ENCODE data around the gene OR2V1. TPM values are rescaled to one million over a fixed set of nuclear protein-coding genes. Genes with fewer than 3 reads are reported as not detected.
"Not testable (repeated sequence)": the region's sequence is repeated elsewhere in the genome, so short reads cannot be mapped to it uniquely, and the experiment has no call there.

Gene OR2V1
- total and polyA plus RNA-seq, 2 donors (not counting 1 experiment from before 2014, with no cell fraction given), result not detected

GRCh38 chr5:181101930-181102674 lies 28.9 kb downstream of the OR2V1 start:
- H3K27ac Mint-ChIP-seq; H4K20me1 ChIP-seq (ENCODE audit: control insufficient read depth, insufficient read depth, low read length, poor library complexity, severe bottlenecking); H3K4me1 ChIP-seq (ENCODE audit: control insufficient read depth in 2 of 2, insufficient read depth in 2 of 2, low read length in 2 of 2); H3K36me3 ChIP-seq (replicated peaks in 1 of 2; ENCODE audit: control extremely low read depth in 1 of 2, control insufficient read depth in 1 of 2, extremely low read depth in 1 of 2, insufficient read depth in 2 of 2, low read length in 1 of 2); H3K27ac ChIP-seq (ENCODE audit: low read length in 2 of 2); H3K9me3 Mint-ChIP-seq (ENCODE audit: insufficient read depth); H3K9ac ChIP-seq (ENCODE audit: low read length); H3K79me2 ChIP-seq (ENCODE audit: control insufficient read depth, insufficient read depth, low read length); CTCF ChIA-PET; H3K4me3 ChIP-seq (ENCODE audit: control extremely low read depth in 1 of 5, extremely low read depth in 1 of 5, insufficient read depth in 1 of 5, low read depth in 2 of 5, low read length in 4 of 5); H3K4me2 ChIP-seq (replicated peaks; ENCODE audit: low read depth, low read length, poor library complexity, severe bottlenecking); H2AFZ ChIP-seq (ENCODE audit: insufficient read depth, low read depth, low read length, poor library complexity, severe bottlenecking); DNase-seq; ATAC-seq (ENCODE audit: low read depth); H3K4me3 Mint-ChIP-seq; POLR2A ChIA-PET: not testable (repeated sequence)
- H3K4me1 Mint-ChIP-seq, result peaks cover 28% of the 10 kb centered on the region
- Histone ChIP-seq H3K27me3 (replicated peaks in 1 of 4; ENCODE audit: control extremely low read depth in 1 of 4, control insufficient read depth in 3 of 4, insufficient read depth in 4 of 4, low read length in 3 of 4) (peaks cover 0 to 40% (median 15%) of the 10 kb centered on the region in 4 experiments), H3K9me3 (ENCODE audit: control extremely low read depth in 1 of 3, control insufficient read depth in 2 of 3, insufficient read depth in 1 of 3, low read length in 2 of 3) (peaks cover 0 to 22% (median 3%) of the 10 kb centered on the region in 3 donors)
- intact Hi-C loops (cut with micrococcal nuclease), result loop anchor here (10.0 kb wide), 1 partner anchor 53 kb away; no protein-coding TSS in a partner anchor
- H3K27me3 Mint-ChIP-seq, result peaks cover 35% of the 10 kb centered on the region
- WGBS (ENCODE audit: insufficient coverage), result no CpG with 5 or more reads among the region's 30 CpGs

- no CpG with 5 or more reads among the region's 54 CpGs for WGBS (ENCODE audit: insufficient coverage)
- H3K79me2 ChIP-seq (ENCODE audit: control insufficient read depth, insufficient read depth, low read length); POLR2A ChIA-PET; H3K4me2 ChIP-seq (replicated peaks; ENCODE audit: low read depth, low read length, poor library complexity, severe bottlenecking); H3K36me3 ChIP-seq (replicated peaks in 1 of 2; ENCODE audit: control extremely low read depth in 1 of 2, control insufficient read depth in 1 of 2, extremely low read depth in 1 of 2, insufficient read depth in 2 of 2, low read length in 1 of 2); DNase-seq; H3K27ac ChIP-seq (ENCODE audit: low read length in 2 of 2); ATAC-seq (ENCODE audit: low read depth); H4K20me1 ChIP-seq (ENCODE audit: control insufficient read depth, insufficient read depth, low read length, poor library complexity, severe bottlenecking); H3K4me1 ChIP-seq (ENCODE audit: control insufficient read depth in 2 of 2, insufficient read depth in 2 of 2, low read length in 2 of 2); H3K9me3 Mint-ChIP-seq (ENCODE audit: insufficient read depth); H2AFZ ChIP-seq (ENCODE audit: insufficient read depth, low read depth, low read length, poor library complexity, severe bottlenecking); H3K9ac ChIP-seq (ENCODE audit: low read length); H3K4me3 Mint-ChIP-seq; H3K27ac Mint-ChIP-seq; H3K4me3 ChIP-seq (ENCODE audit: control extremely low read depth in 1 of 5, extremely low read depth in 1 of 5, insufficient read depth in 1 of 5, low read depth in 2 of 5, low read length in 4 of 5): not testable (repeated sequence)
- Mint-ChIP-seq H3K4me1 (peaks cover 28% of the 10 kb centered on the region), H3K27me3 (peaks cover 30% of the 10 kb centered on the region)
- CTCF ChIA-PET, result interaction anchor here (1.1 kb wide), 1 partner anchor 22 kb away, joined by 3 read pairs; no protein-coding TSS in a partner anchor
- Histone ChIP-seq H3K27me3 (replicated peaks in 1 of 4; ENCODE audit: control extremely low read depth in 1 of 4, control insufficient read depth in 3 of 4, insufficient read depth in 4 of 4, low read length in 3 of 4) (peaks cover 0 to 33% (median 14%) of the 10 kb centered on the region in 4 experiments), H3K9me3 (ENCODE audit: control extremely low read depth in 1 of 3, control insufficient read depth in 2 of 3, insufficient read depth in 1 of 3, low read length in 2 of 3) (peaks cover 0 to 22% (median 3%) of the 10 kb centered on the region in 3 donors)
- intact Hi-C loops (cut with micrococcal nuclease), result loop anchor here (10.0 kb wide), 1 partner anchor 54 kb away; no protein-coding TSS in a partner anchor
These were observed 29.8 kb downstream of the OR2V1 start for GRCh38 chr5:181101030-181101641.

Data from B cell (primary cell).